ENCODE measurements around the gene ATP13A1. TPM values are rescaled to one million over a fixed set of nuclear protein-coding genes. Genes with fewer than 3 reads are reported as not detected.

The ATP13A1 gene
- total RNA-seq, 4 donors from 2014 or later = 33.4 to 272 (median 109) TPM

DNA sequence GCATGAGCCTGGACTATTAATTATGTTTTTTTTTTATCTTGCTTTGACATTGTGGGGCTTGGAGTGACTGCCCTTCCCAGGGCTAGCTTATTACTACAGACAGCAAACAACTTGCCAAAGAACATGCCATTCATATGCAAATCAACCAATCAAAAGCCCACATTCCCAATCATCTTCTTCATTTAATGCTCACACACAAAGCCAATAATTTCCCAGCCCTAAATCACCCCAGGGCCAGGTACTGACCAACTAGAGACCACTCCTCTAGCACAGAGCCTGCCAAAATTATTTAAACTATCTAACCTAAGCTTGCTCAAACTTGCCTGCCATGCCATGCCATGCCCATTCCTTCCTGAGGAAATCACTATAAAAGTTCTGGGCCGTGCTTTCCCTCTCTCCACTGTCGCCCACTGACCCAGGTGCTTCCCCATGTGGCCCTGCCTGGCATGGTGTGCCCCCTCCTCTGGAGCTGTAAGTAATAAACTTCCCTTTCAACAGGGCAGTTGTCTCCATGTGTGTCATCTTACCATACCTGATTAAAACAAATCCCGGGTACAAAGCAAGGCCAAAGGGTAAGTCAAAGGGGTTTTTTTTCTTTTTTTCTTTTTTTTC lies 60.7 kb downstream of the ATP13A1 start:
- no peak for TF ChIP-seq CTCF (IDR thresholded peaks at IDR 0.05; ENCODE audit: low read depth)

GRCh38 chr19:19602136-19602712 lies 61.3 kb downstream of the ATP13A1 start:
- TF ChIP-seq CTCF (IDR thresholded peaks at IDR 0.05; ENCODE audit: low read depth) = no peak

DNA sequence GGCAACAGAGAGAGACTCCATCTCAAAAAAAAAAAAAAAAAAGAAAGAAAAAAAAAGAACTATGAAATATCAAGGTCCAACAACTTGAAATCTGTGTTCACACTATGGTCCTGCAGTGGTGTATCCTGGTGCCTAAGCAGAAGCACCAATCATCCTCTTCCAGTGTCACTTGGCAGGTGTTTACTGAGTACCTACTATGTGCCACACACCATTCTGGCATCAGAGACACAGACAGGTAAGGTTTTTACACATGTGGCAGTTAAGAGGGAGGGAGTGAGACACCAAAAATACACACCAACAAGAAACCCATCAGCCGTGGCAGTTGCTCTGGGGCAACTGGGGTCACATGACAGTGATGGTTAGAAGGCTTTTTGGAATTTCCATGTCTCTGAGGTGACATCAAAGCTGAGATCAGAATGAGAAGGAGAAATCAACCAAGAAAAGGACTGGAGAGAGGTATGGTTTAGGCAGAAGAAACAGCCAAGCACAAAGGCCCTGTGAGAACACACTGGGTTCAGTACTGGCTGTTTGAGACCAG lies 62.6 kb downstream of the ATP13A1 start:
- TF ChIP-seq CTCF (IDR thresholded peaks at IDR 0.05; ENCODE audit: low read depth) = no peak

DNA sequence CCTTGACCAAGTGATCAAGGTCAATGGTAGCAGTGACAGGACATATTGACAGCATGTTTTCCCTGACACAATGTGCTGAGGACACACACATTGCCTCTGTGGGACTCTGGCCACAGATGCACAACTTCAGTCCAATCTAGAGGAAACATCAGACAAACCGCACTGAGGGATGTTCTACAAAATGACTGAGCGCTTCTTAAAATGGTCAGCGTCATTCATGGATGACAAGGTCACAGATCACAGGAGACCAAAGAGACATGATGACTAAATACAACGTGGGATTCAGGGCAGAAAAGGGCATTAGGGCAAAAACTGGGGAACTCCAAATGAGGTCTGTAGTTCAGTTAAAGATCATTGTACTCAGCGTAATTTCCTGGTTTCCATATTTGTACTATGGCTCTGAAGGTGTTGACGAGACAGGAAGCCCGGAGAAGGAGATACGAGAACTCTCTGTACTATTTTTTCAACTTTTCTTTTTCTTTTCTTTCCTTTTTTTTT lies 65.6 kb downstream of the ATP13A1 start:
- no peak for TF ChIP-seq CTCF (IDR thresholded peaks at IDR 0.05; ENCODE audit: low read depth)

Small RNAs within 50 kb of the gene (small RNA-seq; reads per million reads assigned to genes)
- gene AC011458.2 = not detected

Other genes starting within 250 kb of the ATP13A1 start
- gene TSSK6, start 148.1 kb downstream of the ATP13A1 start, total RNA-seq = 1 to 10 TPM in 3 of 4 donors, under 1 TPM in 1; 0.57 to 2.2 (median 1.3) TPM
- gene NDUFA13, start 147.5 kb downstream of the ATP13A1 start, total RNA-seq = 10 to 100 TPM; 26.6 to 83.0 (median 36.0) TPM
- 1 to 10 TPM in 1 of 4 donors, under 1 TPM in 3; 0.33 to 1.1 (median 0.80) TPM for gene YJEFN3, start 134.8 kb downstream of the ATP13A1 start, total RNA-seq
- under 1 TPM in 2 of 4 donors, not detected in 2; 0.38 to 0.85 TPM for gene CILP2, start 125.4 kb downstream of the ATP13A1 start, total RNA-seq
- 1 to 10 TPM; 1.6 to 4.0 (median 2.4) TPM for gene PBX4, start 45.0 kb downstream of the ATP13A1 start, total RNA-seq
- gene LPAR2, start 35.5 kb downstream of the ATP13A1 start, total RNA-seq = 1 to 10 TPM in 3 of 4 donors, under 1 TPM in 1; 0.65 to 8.8 (median 3.0) TPM
- gene GMIP, start 20.0 kb downstream of the ATP13A1 start, total RNA-seq = 10 to 100 TPM in 3 of 4 donors, 1 to 10 TPM in 1; 5.2 to 18.9 (median 16.5) TPM
- gene ZNF101, start 5.2 kb upstream of the ATP13A1 start, total RNA-seq = 10 to 100 TPM in 1 of 4 donors, 1 to 10 TPM in 3; 4.5 to 11.6 (median 5.6) TPM
- 1 to 10 TPM; 5.7 to 9.6 (median 8.2) TPM for gene ZNF14, start 69.4 kb upstream of the ATP13A1 start, total RNA-seq
- gene ZNF506, start 158.1 kb upstream of the ATP13A1 start, total RNA-seq = 10 to 100 TPM; 31.4 to 39.0 (median 36.7) TPM
- gene ZNF253, start 202.2 kb upstream of the ATP13A1 start, total RNA-seq = 1 to 10 TPM; 6.8 to 9.1 (median 8.8) TPM
- gene ZNF93, start 237.3 kb upstream of the ATP13A1 start, total RNA-seq = 1 to 10 TPM; 5.1 to 5.8 (median 5.6) TPM